Measurements from ENCODE around the gene ADCY4.

The ADCY4 gene

GRCh38 chr14:24314377-24315193 is 20.3 kb downstream of the ADCY4 start:
- DNase-seq: no peak

DNA sequence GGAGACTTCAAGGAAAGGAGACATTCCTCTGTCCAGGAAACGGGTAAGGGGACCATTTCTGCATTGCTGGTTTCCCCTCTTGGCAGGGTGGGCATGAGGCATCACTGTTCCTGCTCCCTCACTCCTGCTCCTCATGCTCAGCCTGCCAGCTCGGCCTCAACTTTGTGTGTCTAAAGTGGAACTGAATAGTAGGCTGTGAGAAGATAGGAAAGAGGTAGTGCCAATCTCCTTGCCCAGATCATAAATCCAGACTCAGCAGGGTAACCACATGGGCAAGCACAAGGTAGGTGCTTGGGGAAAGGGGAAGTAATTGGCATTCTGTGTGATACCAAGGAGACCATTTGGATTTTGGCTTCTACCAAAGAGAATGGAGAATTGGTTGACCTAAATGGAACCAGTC is 21.0 kb downstream of the ADCY4 start:
- no peak for DNase-seq

DNA sequence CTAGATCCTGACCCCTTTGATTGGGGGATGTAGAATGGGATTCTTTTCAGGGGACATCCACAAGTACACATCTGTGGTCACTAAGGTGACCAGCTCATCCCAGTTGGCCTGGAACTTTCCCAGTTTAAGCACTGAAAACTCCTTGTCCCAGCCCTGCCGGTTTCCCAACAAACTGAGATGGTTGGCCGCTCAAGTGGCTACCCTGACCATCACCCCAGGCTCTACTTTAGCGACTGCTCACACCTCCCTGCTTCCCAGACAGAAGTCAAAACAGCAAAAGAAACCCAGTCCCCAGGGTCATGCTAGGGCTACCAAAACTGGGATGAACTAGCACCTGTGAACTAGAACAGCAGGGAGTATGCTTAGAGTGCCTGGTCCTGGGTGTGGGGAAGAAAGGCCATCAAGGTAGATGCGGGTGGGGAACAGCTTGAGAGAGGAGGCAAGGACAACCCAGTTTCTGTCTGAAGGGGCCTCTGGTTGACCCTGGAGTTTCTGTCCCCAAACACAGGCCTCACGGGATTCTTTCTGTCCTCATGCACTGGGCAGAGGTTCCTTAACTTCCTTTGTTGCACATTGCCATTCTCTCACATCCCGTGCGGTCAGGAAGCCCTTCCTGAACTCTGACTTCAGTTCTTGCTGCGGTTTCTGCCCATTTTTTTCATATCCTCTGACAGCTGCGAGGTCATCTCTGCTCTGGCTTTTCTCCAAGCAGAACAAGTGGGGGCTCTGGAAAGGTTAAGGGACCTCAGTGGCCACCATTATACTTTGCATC is 21.9 kb downstream of the ADCY4 start:
- no peak for DNase-seq

DNA sequence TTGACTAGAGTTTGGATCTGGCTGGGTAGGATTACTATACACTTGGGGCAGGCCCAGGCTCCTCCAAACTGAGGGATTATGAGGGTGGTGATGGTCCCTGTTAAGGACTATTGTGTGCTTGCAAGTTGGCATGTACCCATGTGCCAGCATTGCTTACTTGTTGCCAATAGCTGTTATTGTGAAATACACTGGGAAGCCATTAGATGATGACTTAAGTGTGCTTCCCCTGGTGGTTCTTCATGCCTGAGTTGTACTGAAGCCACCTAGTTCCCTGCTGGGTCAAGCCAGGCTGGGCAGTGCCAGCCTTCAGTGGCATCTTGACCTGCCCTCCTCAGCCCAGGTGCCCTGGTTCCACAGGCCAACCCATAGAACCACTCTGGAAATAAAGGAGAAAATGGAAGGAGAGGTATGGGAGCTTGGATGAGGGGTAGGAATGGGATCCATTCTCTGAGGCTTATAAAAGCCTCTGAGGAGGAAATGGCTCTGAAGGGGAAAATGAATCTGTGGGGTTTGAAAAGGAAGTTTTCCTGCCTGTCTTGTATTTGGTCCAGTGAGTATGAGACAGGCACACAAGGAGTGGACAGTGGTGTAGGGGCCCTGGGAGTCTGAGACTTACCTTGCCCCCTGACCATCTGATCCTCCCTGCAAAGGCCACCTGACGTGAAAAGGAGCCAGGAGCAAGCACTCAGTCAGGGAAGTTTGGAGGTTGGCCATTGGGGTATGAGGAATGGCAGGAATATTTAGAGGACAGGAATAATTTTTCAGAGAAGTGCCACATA is 22.8 kb downstream of the ADCY4 start:
- DNase-seq: no peak

GRCh38 chr14:24310646-24311604 is 23.9 kb downstream of the ADCY4 start, which contains the start of gene LTB4R:
Gene LTB4R (plus strand): TSS chr14:24311502. CDS start chr14:24315652, 4,150 bp downstream.
- no peak for DNase-seq

GRCh38 chr14:24310265-24310645 is 24.6 kb downstream of the ADCY4 start:
- no peak for DNase-seq

DNA sequence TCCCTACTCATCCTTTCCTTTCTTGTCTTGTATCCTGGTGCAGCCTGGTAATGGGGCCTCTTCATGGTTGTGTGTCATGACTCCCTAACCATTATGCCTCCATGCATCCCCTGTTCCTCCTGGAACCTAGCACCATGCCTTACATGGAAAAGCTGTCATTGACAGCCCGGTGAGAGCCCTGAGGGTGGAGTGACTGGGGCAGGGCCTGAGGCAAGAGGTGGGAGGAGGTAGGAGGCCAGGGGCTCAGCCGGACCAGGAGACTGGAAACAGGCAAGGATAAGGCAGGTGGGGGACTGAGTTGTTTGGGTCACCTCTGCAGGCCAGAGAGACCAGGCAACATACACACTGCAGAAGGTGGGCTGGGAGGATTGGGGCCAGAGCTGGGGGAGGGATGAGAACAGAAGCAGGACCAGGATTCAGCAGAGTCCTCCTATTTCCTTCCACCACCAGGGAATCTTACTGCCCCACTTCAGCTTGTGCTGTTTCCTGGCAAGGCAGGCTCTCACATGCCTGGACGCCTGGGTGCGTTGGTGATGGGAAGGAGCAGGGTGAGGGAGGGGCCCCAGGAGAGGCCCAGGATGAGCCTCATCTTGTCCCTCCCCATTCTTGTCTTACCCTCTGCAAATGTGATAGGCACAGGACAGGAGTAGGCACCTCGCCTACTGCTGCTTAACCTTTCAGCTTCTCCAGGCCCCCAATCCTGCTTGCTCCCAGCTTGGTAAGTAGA is 25.2 kb downstream of the ADCY4 start, which contains the start of gene LTB4R2:
TSS of gene LTB4R2 (plus strand) at position 603 of the 727 bp plus-strand sequence. CDS start 525 bp downstream, outside the sequence.
- no peak for DNase-seq

- no peak for DNase-seq
Measured at GRCh38 chr14:24308342-24309124, 26.3 kb downstream of the ADCY4 start.

GRCh38 chr14:24307575-24308341 is 27.1 kb downstream of the ADCY4 start, which contains the start of gene CIDEB:
Gene CIDEB (minus strand): TSS chr14:24307977. CDS start chr14:24307858, 119 bp downstream.
- DNase-seq: peak; percentile 38

DNA sequence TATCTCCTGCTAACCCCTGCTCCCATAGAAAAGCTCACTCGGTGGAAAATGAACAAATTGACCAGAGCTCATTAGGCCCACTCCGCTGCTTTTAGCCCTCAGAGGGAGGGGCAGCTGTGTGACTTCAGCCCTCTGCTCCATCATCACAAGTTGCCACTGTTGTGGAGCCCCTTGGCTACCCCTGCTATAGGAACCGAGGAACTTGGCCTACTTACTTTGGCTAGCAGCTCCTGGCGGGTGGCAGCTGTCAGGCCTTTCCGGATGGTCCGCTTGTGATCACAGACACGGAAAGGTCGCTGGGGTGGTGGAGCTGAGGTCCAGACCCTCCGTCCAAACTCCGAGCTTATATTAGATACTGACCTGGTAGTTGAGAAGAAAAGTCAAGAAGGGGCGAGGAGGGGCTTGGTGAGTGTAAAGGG is 27.7 kb downstream of the ADCY4 start:
- DNase-seq: no peak

DNA sequence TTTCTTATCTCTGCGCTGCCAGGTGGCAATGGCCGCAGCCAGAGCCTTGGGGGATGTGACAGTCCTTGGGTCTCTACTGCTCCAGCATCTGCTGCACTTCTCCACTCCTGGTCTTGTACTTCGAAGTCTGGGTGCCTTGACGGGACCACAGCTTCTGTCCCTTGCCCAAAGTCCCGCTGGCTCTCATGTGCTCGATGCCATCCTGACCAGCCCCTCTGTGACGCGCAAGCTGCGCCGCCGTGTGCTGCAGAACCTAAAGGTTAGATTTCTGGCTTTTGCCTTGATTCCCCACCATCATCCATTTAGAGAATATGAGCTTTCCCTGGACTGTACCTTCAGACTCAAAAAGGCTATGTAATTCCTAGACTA is 30.9 kb downstream of the ADCY4 start:
- DNase-seq: no peak

- no peak for DNase-seq
Measured at GRCh38 chr14:24300326-24300980, 34.4 kb downstream of the ADCY4 start.

GRCh38 chr14:24299255-24300191 is 35.3 kb downstream of the ADCY4 start, which contains the start of the genes DHRS1 and NOP9:
Gene DHRS1 (minus strand): TSS chr14:24299780. CDS start chr14:24299106, 674 bp downstream.
Gene NOP9 (plus strand): TSS chr14:24299850. CDS start chr14:24299955, 105 bp downstream.
- peak; percentile 75 for DNase-seq

- DNase-seq: no peak
Measured at GRCh38 chr14:24298892-24299254, 36.0 kb downstream of the ADCY4 start.

DNA sequence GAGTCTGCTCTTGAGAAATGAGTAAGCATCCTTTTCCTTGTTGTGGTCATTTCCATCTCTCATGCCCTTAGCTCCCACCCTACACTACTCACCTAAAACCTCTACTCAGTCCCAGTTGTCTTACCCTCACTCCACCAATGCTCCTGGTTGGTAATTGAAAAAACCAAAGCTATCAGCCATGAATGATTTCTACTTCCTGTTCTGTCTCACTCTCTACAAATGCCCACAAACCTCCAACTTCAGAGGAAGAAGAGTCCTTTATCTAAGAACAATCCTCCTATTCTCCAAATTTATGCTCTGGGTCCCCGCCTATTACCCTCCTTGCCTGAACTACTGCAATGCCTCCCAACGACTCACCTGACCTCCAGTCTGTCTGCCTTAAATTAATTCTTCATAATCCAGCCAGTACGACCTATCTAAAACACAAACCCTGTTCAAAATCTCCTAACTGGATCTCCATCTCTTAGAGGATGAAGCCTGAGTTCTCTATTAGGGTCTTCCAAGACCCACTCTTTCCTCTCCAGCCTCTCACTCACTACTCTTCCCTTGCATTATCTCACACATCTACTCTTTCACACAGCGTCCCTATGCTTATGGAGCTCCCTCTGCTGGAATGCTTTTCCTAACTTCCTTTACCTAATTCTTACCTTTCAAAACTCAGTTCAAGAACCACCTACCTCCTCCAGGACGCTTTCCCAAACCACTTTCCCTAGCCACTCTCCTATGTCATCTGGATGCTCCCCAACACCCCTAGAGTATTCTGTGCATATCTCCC is 37.5 kb downstream of the ADCY4 start:
- peak; percentile 25 for DNase-seq

GRCh38 chr14:24296341-24297157 is 38.3 kb downstream of the ADCY4 start:
- peak; percentile 57 for DNase-seq

Data from NCI-H1105 treated with DMSO at 0.1 percent for 48 hours (cell line).